MCF 10A (cell line): ENCODE measurements around the gene PHF5A. TPM values are rescaled to one million over a fixed set of nuclear protein-coding genes. Genes with fewer than 3 reads are reported as not detected.

ENCODE experiments used
- BruUV-seq: library from RNA; stranded (reverse); fragments of 400-500 nt; replicated peaks from 2 replicates; lab custom pipeline; 2021; lab: Mats Ljungman, UMichigan
- CTCF ChIA-PET: fragments of 300-600 bp; sonication (Branson Sonifier 250); formaldehyde crosslinking; extraction: SDS; loops from one replicate; lab custom pipeline; 2021; ENCODE audit warnings: antibody characterized with exemption, inconsistent platforms; lab: Yijun Ruan, JAX
- POLR2A ChIA-PET: fragments of 300-600, 350-650 bp; sonication (Branson Sonifier 250); formaldehyde crosslinking; extraction: SDS; loops from one replicate; lab custom pipeline; 2020; ENCODE audit warnings: antibody characterized with exemption, inconsistent platforms; lab: Yijun Ruan, JAX
- DNase-seq: peaks from one replicate; pipeline ENCODE4 v3.0.0-alpha.2; 2018; ENCODE audit not compliant: unreplicated experiment
- H3K27ac Mint-ChIP-seq: one replicate; pipeline ENCODE4 v1.8.0; 2022; ENCODE audit warnings: mild to moderate bottlenecking, low read depth, mixed read lengths; ENCODE audit not compliant: unreplicated experiment
- H3K27me3 Mint-ChIP-seq: one replicate; pipeline ENCODE4 v1.8.0; 2022; ENCODE audit warnings: mixed read lengths; ENCODE audit not compliant: insufficient read depth, unreplicated experiment
- H3K36me3 Mint-ChIP-seq: one replicate; pipeline ENCODE4 v1.8.0; 2022; ENCODE audit warnings: mild to moderate bottlenecking, moderate library complexity, mixed read lengths; ENCODE audit not compliant: insufficient read depth, unreplicated experiment
- H3K4me1 Mint-ChIP-seq: one replicate; pipeline ENCODE4 v1.8.0; 2022; ENCODE audit warnings: mixed read lengths; ENCODE audit not compliant: insufficient read depth, unreplicated experiment
- H3K4me3 Mint-ChIP-seq: one replicate; pipeline ENCODE4 v1.8.0; 2022; ENCODE audit warnings: mild to moderate bottlenecking, moderate library complexity, mixed read lengths; ENCODE audit not compliant: unreplicated experiment
- H3K9me3 Mint-ChIP-seq: one replicate; pipeline ENCODE4 v1.8.0; 2022; ENCODE audit warnings: mixed read lengths; ENCODE audit not compliant: unreplicated experiment
- CTCF ChIP-seq: fragments of 200-600 bp; IDR thresholded peaks from one replicate; pipeline ENCODE4 v1.8.0; 2022; ENCODE audit warnings: antibody characterized with exemption, mild to moderate bottlenecking; ENCODE audit not compliant: unreplicated experiment
- intact Hi-C: fragments of 100-400 bp; cut with micrococcal nuclease; formaldehyde crosslinking; loops from 2 replicates; pipeline ENCODE4 v1.14.1; 2022
- total RNA-seq: library from RNA; stranded (reverse); gene quantifications from 2 replicates; pipeline ENCODE4 v1.2.3, GENCODE V29; 2022

Gene PHF5A
- total RNA-seq, 1 experiment from 2014 or later = 62.3 TPM

- Mint-ChIP-seq H3K4me3 (peak overlapping the region; percentile 96), H3K36me3 (peaks cover 35% of the 10 kb centered on the region), H3K27me3 (no peaks in the 10 kb centered on the region), H3K27ac (peak overlapping the region; percentile 97), H3K9me3 (no peaks in the 10 kb centered on the region), H3K4me1 (peaks cover 11% of the 10 kb centered on the region)
- BruUV-seq = no TSS peak
- POLR2A ChIA-PET = interaction anchor here (0.6 to 9.4 kb wide), 23 partner anchors 11 to 847 kb away, joined by 3 to 302 read pairs (median 6); partner anchors contain the start of genes ACO2, DESI1, EP300 and PHF5A
- TF ChIP-seq CTCF = no peak
- intact Hi-C loops = loop anchor here (1.0 kb wide), 1 partner anchor 69 kb away; no protein-coding TSS in a partner anchor
- CTCF ChIA-PET = interaction anchor here (0.6 to 1.9 kb wide), 7 partner anchors 16 to 1098 kb away, joined by 4 to 8 read pairs (median 6); no protein-coding TSS in a partner anchor
- peak; percentile 100 for DNase-seq
Observed at GRCh38 chr22:41448189-41448808, 20.2 kb downstream of the PHF5A start.

DNA sequence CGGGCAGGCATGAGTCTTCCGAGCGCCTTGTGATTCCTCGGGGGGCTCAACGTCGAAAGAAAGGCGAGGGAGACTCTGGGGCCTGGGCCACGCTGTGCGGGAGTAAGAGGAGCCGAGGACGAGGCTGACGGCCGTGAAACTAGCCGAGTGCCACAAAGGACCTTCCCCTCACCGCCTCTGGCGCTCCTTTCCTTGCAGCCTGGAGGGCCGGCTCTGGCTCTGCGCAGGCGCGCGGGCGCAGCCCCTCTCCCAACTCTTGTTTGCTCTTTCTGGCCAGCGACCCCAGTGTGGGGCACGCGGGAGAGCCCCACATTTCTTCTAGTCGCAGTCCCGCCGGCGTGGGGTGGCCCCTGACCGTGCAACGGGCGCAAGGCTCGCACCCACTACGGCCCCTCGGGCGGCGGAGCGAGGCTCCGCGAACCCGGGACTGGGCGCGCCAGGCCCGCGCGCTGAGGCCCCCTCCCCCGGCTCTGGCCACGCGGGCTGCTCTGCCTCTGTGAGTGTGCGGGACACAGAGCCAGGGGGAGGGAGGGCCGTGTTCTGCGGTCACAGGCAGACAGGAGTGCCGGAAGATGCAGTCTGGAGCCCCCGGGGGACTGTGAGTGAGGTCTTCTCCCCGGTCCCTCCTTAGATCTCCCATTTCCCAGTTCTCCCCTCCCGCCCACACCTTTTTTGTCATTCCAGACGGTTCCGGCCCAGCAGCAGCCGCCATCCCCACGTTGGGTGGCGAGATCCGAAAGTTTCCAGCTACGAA, 20.9 kb downstream of the PHF5A start:
- Mint-ChIP-seq H3K36me3 (peaks cover 42% of the 10 kb centered on the region), H3K4me3 (peak overlapping the region; percentile 96), H3K27me3 (no peaks in the 10 kb centered on the region), H3K9me3 (no peaks in the 10 kb centered on the region), H3K4me1 (peaks cover 11% of the 10 kb centered on the region), H3K27ac (peak overlapping the region; percentile 97)
- intact Hi-C loops = loop anchor here (1.0 kb wide), 1 partner anchor 70 kb away; no protein-coding TSS in a partner anchor
- ChIA-PET CTCF (interaction anchor here (0.6 to 1.9 kb wide), 7 partner anchors 16 to 514 kb away, joined by 3 to 9 read pairs (median 6); no protein-coding TSS in a partner anchor), POLR2A (interaction anchor here (0.6 to 9.4 kb wide), 34 partner anchors 10 to 591 kb away, joined by 3 to 302 read pairs (median 6); partner anchors contain the start of genes ACO2, DESI1, EP300 and PHF5A)
- no peak for TF ChIP-seq CTCF
- no TSS peak for BruUV-seq
- peak; percentile 63 for DNase-seq

DNA sequence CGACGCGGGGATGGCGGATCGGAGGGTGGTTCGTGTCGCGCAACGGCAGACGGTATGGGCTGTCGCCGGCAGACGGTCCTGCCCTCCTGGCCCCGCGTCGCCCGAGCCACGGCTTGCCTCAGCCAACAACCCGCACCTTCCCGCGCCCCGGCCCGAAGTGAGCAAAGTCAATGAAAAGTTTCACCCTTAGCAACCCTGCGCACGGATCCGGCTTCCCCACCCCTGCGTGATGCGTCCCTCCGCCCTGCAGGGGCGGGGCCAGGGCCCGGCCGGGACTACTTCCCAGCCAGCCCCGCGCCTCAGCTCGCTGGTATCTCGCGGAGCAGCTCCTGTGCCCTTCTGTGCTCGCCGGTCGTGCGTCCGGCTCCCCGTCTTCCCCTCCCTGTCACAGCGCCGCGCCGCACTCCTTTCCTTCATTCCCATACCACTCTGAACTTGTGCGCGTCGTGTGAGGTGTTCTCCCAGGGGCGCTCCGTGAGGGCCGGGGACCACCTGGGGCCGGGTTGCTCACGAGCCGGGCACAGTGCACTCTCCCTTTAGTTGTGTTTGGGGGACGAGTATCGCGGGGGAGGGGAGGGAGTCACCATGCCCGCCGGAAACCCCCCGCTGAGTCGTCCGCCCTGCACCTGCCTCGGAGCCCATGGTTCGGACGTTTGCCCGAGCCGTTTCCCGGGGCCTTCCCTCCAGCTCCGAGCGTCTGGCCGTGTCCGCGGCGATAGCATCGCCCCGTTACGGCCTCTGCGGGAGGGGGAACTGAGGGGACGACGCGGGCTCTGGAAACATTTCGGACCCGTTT, 21.7 kb downstream of the PHF5A start, which contains the start of gene TOB2:
Gene TOB2 (minus strand): TSS at position 163 of the 796 bp plus-strand sequence. CDS start 9,456 bp downstream, outside the sequence.
- H3K27ac Mint-ChIP-seq = peak within 1 kb of the TSS; percentile 97
- H3K36me3 Mint-ChIP-seq = peaks cover 45% of the 10 kb centered on the region
- ChIA-PET POLR2A (interaction anchor here (0.6 to 9.4 kb wide), 33 partner anchors 14 to 1334 kb away, joined by 3 to 302 read pairs (median 4); partner anchors contain the start of genes ACO2, DESI1, PHF5A and PMM1), CTCF (interaction anchor here (0.5 to 1.7 kb wide), 7 partner anchors 45 to 920 kb away, joined by 3 to 9 read pairs (median 3); no protein-coding TSS in a partner anchor)
- DNase-seq = peak; percentile 94
- BruUV-seq = TSS peak; percentile 67
- H3K27me3 Mint-ChIP-seq = no peaks in the 10 kb centered on the region
- TF ChIP-seq CTCF = no peak
- H3K4me1 Mint-ChIP-seq = peaks cover 11% of the 10 kb centered on the region
- intact Hi-C loops = no loop called here
- H3K9me3 Mint-ChIP-seq = no peaks in the 10 kb centered on the region
- H3K4me3 Mint-ChIP-seq = peak within 1 kb of the TSS; percentile 96
